Astrocyte (in vitro differentiated cells and primary cell): Measurements from ENCODE around the gene OPN1SW. TPM values are rescaled to one million over a fixed set of nuclear protein-coding genes. Genes with fewer than 3 reads are reported as not detected.

Experiments used
- DNase-seq: peaks from one replicate; pipeline ENCODE4 v3.0.0-alpha.2; 2010; ENCODE audit warnings: low read depth
- FAIRE-seq: peaks from 2 replicates; lab custom pipeline; 2011; peaks lifted over from hg19 to GRCh38; lab: Jason Lieb, UNC
- H2AFZ ChIP-seq: 2 replicates; pipeline ENCODE4 v1.6.0; 2012; ENCODE audit warnings: low read depth, low read length, inconsistent platforms
- H3K27ac ChIP-seq: 2 replicates; pipeline ENCODE4 v1.5.1; 2011; ENCODE audit warnings: low read depth, low read length, inconsistent platforms
- H3K27me3 ChIP-seq: 2 replicates; pipeline ENCODE4 v1.6.0; 2011; ENCODE audit warnings: low read length, inconsistent platforms; ENCODE audit not compliant: insufficient read depth
- H3K36me3 ChIP-seq: 2 replicates; pipeline ENCODE4 v1.5.1; 2011; ENCODE audit warnings: low read length, inconsistent platforms; ENCODE audit not compliant: insufficient read depth
- H3K4me1 ChIP-seq: 2 replicates; pipeline ENCODE4 v1.5.1; 2011; ENCODE audit warnings: low read length, inconsistent platforms; ENCODE audit not compliant: insufficient read depth
- H3K4me2 ChIP-seq: 2 replicates; pipeline ENCODE4 v1.6.0; 2012; ENCODE audit warnings: low read length, inconsistent platforms
- H3K4me3 ChIP-seq: 2 replicates; pipeline ENCODE4 v1.5.1; 2011; ENCODE audit warnings: low read depth, mild to moderate bottlenecking, low read length, inconsistent platforms; ENCODE audit not compliant: insufficient read depth
- H3K79me2 ChIP-seq: 2 replicates; pipeline ENCODE4 v1.6.0; 2012; ENCODE audit warnings: mild to moderate bottlenecking, low read length, inconsistent platforms; ENCODE audit not compliant: insufficient read depth
- H3K9ac ChIP-seq: 2 replicates; pipeline ENCODE4 v1.6.0; 2012; ENCODE audit warnings: mild to moderate bottlenecking, low read length, inconsistent platforms
- H3K9me3 ChIP-seq: 2 replicates; pipeline ENCODE4 v1.5.1; 2012; ENCODE audit warnings: low read depth, mild to moderate bottlenecking, low read length, inconsistent platforms; ENCODE audit not compliant: insufficient read depth
- H4K20me1 ChIP-seq: 2 replicates; pipeline ENCODE4 v1.6.0; 2012; ENCODE audit warnings: low read length, inconsistent platforms; ENCODE audit not compliant: insufficient read depth
- H3K27ac Mint-ChIP-seq: one replicate; pipeline ENCODE4 v1.8.0; 2021; ENCODE audit warnings: mild to moderate bottlenecking, mixed read lengths; ENCODE audit not compliant: unreplicated experiment
- H3K27me3 Mint-ChIP-seq: one replicate; pipeline ENCODE4 v1.8.0; 2021; ENCODE audit warnings: low read depth, mixed read lengths; ENCODE audit not compliant: unreplicated experiment
- H3K36me3 Mint-ChIP-seq: one replicate; pipeline ENCODE4 v1.8.0; 2021; ENCODE audit warnings: low read depth, mixed read lengths; ENCODE audit not compliant: unreplicated experiment
- H3K4me1 Mint-ChIP-seq: one replicate; pipeline ENCODE4 v1.8.0; 2021; ENCODE audit warnings: low read depth, mixed read lengths; ENCODE audit not compliant: unreplicated experiment
- H3K4me3 Mint-ChIP-seq: one replicate; pipeline ENCODE4 v1.8.0; 2021; ENCODE audit warnings: mild to moderate bottlenecking, moderate library complexity, mixed read lengths; ENCODE audit not compliant: unreplicated experiment
- H3K9me3 Mint-ChIP-seq: one replicate; pipeline ENCODE4 v1.8.0; 2021; ENCODE audit warnings: mild to moderate bottlenecking, mixed read lengths; ENCODE audit not compliant: unreplicated experiment
- CTCF ChIP-seq: IDR thresholded peaks from 2 replicates; pipeline ENCODE4 v1.5.1; 2011; ENCODE audit warnings: low read depth, mild to moderate bottlenecking, inconsistent platforms, low read length, moderate library complexity; ENCODE audit not compliant: insufficient read depth
- EZH2 ChIP-seq: IDR thresholded peaks from 2 replicates; pipeline ENCODE4 v1.6.1; 2012; ENCODE audit warnings: mild to moderate bottlenecking, low read length, inconsistent platforms; ENCODE audit not compliant: insufficient read depth
- total RNA-seq: library from RNA; stranded (reverse); gene quantifications from 2 replicates; pipeline ENCODE4 v1.2.1, GENCODE V29; 2021

Gene OPN1SW
- total RNA-seq, 1 donor from 2014 or later, result not detected

- Histone ChIP-seq H2AFZ (no peak overlapping the region), H3K9me3 (no peaks in the 10 kb centered on the region), H3K9ac (no peak overlapping the region), H3K4me3 (no peak overlapping the region), H3K27ac (no peak overlapping the region), H3K27me3 (peaks cover 3% of the 10 kb centered on the region), H3K4me1 (peaks cover 10% of the 10 kb centered on the region), H4K20me1 (no peaks in the 10 kb centered on the region), H3K4me2 (no peak overlapping the region), H3K36me3 (no peaks in the 10 kb centered on the region), H3K79me2 (no peaks in the 10 kb centered on the region)
- H3K27me3 Mint-ChIP-seq, result peaks cover 15% of the 10 kb centered on the region
- peaks cover 2% of the 10 kb centered on the region for H3K4me1 Mint-ChIP-seq
- FAIRE-seq (no peak), DNase-seq (no peak)
- TF ChIP-seq CTCF (no peak), EZH2 (no peak)
- H3K27ac Mint-ChIP-seq, result no peak overlapping the region
- peaks cover 5% of the 10 kb centered on the region for H3K9me3 Mint-ChIP-seq
- H3K4me3 Mint-ChIP-seq, result no peak overlapping the region
- peaks cover 9% of the 10 kb centered on the region for H3K36me3 Mint-ChIP-seq
These were observed 44.4 kb downstream of the OPN1SW start for GRCh38 chr7:128731184-128731583.

- DNase-seq (no peak), FAIRE-seq (no peak)
- no peak overlapping the region for H3K4me3 Mint-ChIP-seq
- H3K4me1 Mint-ChIP-seq, result peaks cover 2% of the 10 kb centered on the region
- Histone ChIP-seq H3K36me3 (no peaks in the 10 kb centered on the region), H3K4me2 (no peak overlapping the region), H3K4me3 (no peak overlapping the region), H4K20me1 (no peaks in the 10 kb centered on the region), H3K27me3 (peaks cover 7% of the 10 kb centered on the region), H3K9ac (no peak overlapping the region), H3K79me2 (no peaks in the 10 kb centered on the region), H3K4me1 (peaks cover 10% of the 10 kb centered on the region), H2AFZ (no peak overlapping the region), H3K9me3 (no peaks in the 10 kb centered on the region), H3K27ac (no peak overlapping the region)
- no peak for TF ChIP-seq EZH2
- no peak for TF ChIP-seq CTCF
- no peak overlapping the region for H3K27ac Mint-ChIP-seq
- peaks cover 21% of the 10 kb centered on the region for H3K27me3 Mint-ChIP-seq
- no peaks in the 10 kb centered on the region for H3K9me3 Mint-ChIP-seq
- H3K36me3 Mint-ChIP-seq, result peaks cover 4% of the 10 kb centered on the region
These were observed 46.1 kb downstream of the OPN1SW start for GRCh38 chr7:128729494-128729893.

GRCh38 chr7:128728598-128728997 lies 47.0 kb downstream of the OPN1SW start:
- Mint-ChIP-seq H3K27ac (peak overlapping the region; percentile 8), H3K27me3 (peaks cover 26% of the 10 kb centered on the region), H3K4me3 (no peak overlapping the region), H3K36me3 (peaks cover 4% of the 10 kb centered on the region), H3K4me1 (peaks cover 2% of the 10 kb centered on the region), H3K9me3 (no peaks in the 10 kb centered on the region)
- H3K4me1 ChIP-seq, result peaks cover 10% of the 10 kb centered on the region
- H4K20me1 ChIP-seq, result no peaks in the 10 kb centered on the region
- no peaks in the 10 kb centered on the region for H3K9me3 ChIP-seq
- H3K36me3 ChIP-seq, result no peaks in the 10 kb centered on the region
- FAIRE-seq, result no peak
- no peak overlapping the region for H2AFZ ChIP-seq
- H3K9ac ChIP-seq, result no peak overlapping the region
- H3K4me2 ChIP-seq, result peak overlapping the region; percentile 39
- H3K4me3 ChIP-seq, result no peak overlapping the region
- TF ChIP-seq EZH2 (no peak), CTCF (no peak)
- H3K79me2 ChIP-seq, result no peaks in the 10 kb centered on the region
- DNase-seq, result peak; percentile 60
- H3K27me3 ChIP-seq, result peaks cover 9% of the 10 kb centered on the region
- no peak overlapping the region for H3K27ac ChIP-seq
